GM19193 (cell line): Measurements from ENCODE around the gene HIKESHI.

ENCODE experiments used
- POLR2A ChIP-seq: IDR thresholded peaks from 4 replicates; pipeline ENCODE4 v1.6.1; 2011; ENCODE audit not compliant: insufficient read depth, insufficient read length; ENCODE audit errors: extremely low read depth

Gene HIKESHI

GRCh38 chr11:86358720-86359119 is 56.7 kb downstream of the HIKESHI start:
- no peak for TF ChIP-seq POLR2A

GRCh38 chr11:86360775-86361395 is 58.8 kb downstream of the HIKESHI start:
- no peak for TF ChIP-seq POLR2A

- no peak for TF ChIP-seq POLR2A
These were observed 61.4 kb downstream of the HIKESHI start for GRCh38 chr11:86363424-86363823.

- TF ChIP-seq POLR2A = no peak
These were observed 63.5 kb downstream of the HIKESHI start for GRCh38 chr11:86365546-86365945.

GRCh38 chr11:86369668-86370067 is 67.6 kb downstream of the HIKESHI start:
- no peak for TF ChIP-seq POLR2A

GRCh38 chr11:86370171-86370570 is 68.1 kb downstream of the HIKESHI start:
- no peak for TF ChIP-seq POLR2A

- no peak for TF ChIP-seq POLR2A
These were observed 69.0 kb downstream of the HIKESHI start for GRCh38 chr11:86370922-86371594.

GRCh38 chr11:86372041-86372440 is 70.0 kb downstream of the HIKESHI start:
- no peak for TF ChIP-seq POLR2A

- no peak for TF ChIP-seq POLR2A
These were observed 70.5 kb downstream of the HIKESHI start for GRCh38 chr11:86372586-86372985.

- no peak for TF ChIP-seq POLR2A
These were observed 72.0 kb downstream of the HIKESHI start for GRCh38 chr11:86374069-86374468.

- no peak for TF ChIP-seq POLR2A
These were observed 72.5 kb downstream of the HIKESHI start, which contains the start of gene CCDC81 for GRCh38 chr11:86374586-86374985. Gene CCDC81 (plus strand): TSS chr11:86374887. CDS start chr11:86375164, 277 bp downstream.

- TF ChIP-seq POLR2A = no peak
These were observed 75.9 kb downstream of the HIKESHI start for GRCh38 chr11:86377972-86378371.

GRCh38 chr11:86380295-86381059 is 78.4 kb downstream of the HIKESHI start:
- no peak for TF ChIP-seq POLR2A

- TF ChIP-seq POLR2A = no peak
These were observed 81.3 kb downstream of the HIKESHI start for GRCh38 chr11:86383041-86383955.

GRCh38 chr11:86386283-86386682 is 84.2 kb downstream of the HIKESHI start:
- no peak for TF ChIP-seq POLR2A
